ENCODE data around the gene GPR26.
"Not testable (repeated sequence)": the region's sequence is repeated elsewhere in the genome, so short reads cannot be mapped to it uniquely, and the experiment has no call there.

GPR26 gene

GRCh38 chr10:123704812-123705211, 38.7 kb downstream of the GPR26 start:
- in situ Hi-C loops (cut with MboI; ENCODE audit: low sequenced_read_pairs) = no loop called here

GRCh38 chr10:123706236-123706635, 40.1 kb downstream of the GPR26 start:
- in situ Hi-C loops (cut with MboI; ENCODE audit: low sequenced_read_pairs) = no loop called here

GRCh38 chr10:123715546-123715945, 49.4 kb downstream of the GPR26 start:
- in situ Hi-C loops (cut with MboI; ENCODE audit: low sequenced_read_pairs) = no loop called here

GRCh38 chr10:123717336-123717735, 51.2 kb downstream of the GPR26 start:
- in situ Hi-C loops (cut with MboI; ENCODE audit: low sequenced_read_pairs) = no loop called here

- in situ Hi-C loops (cut with MboI; ENCODE audit: low sequenced_read_pairs) = no loop called here
Observed at GRCh38 chr10:123718544-123719060, 52.4 kb downstream of the GPR26 start.

GRCh38 chr10:123720536-123720935, 54.4 kb downstream of the GPR26 start:
- in situ Hi-C loops (cut with MboI; ENCODE audit: low sequenced_read_pairs) = no loop called here

GRCh38 chr10:123721441-123722049, 55.4 kb downstream of the GPR26 start:
- in situ Hi-C loops (cut with MboI; ENCODE audit: low sequenced_read_pairs) = no loop called here

GRCh38 chr10:123722351-123722750, 56.2 kb downstream of the GPR26 start:
- in situ Hi-C loops (cut with MboI; ENCODE audit: low sequenced_read_pairs) = no loop called here

GRCh38 chr10:123724747-123725146, 58.6 kb downstream of the GPR26 start:
- in situ Hi-C loops (cut with MboI; ENCODE audit: low sequenced_read_pairs) = no loop called here

- in situ Hi-C loops (cut with MboI; ENCODE audit: low sequenced_read_pairs) = no loop called here
Observed at GRCh38 chr10:123726381-123726780, 60.2 kb downstream of the GPR26 start.

GRCh38 chr10:123726836-123727235, 60.7 kb downstream of the GPR26 start:
- in situ Hi-C loops (cut with MboI; ENCODE audit: low sequenced_read_pairs) = no loop called here

- in situ Hi-C loops (cut with MboI; ENCODE audit: low sequenced_read_pairs) = no loop called here
Observed at GRCh38 chr10:123729523-123729922, 63.4 kb downstream of the GPR26 start.

GRCh38 chr10:123736917-123737316, 70.8 kb downstream of the GPR26 start:
- in situ Hi-C loops (cut with MboI; ENCODE audit: low sequenced_read_pairs) = not testable (repeated sequence)

GRCh38 chr10:123741146-123741545, 75.0 kb downstream of the GPR26 start:
- in situ Hi-C loops (cut with MboI; ENCODE audit: low sequenced_read_pairs) = no loop called here

GRCh38 chr10:123741711-123742110, 75.6 kb downstream of the GPR26 start:
- in situ Hi-C loops (cut with MboI; ENCODE audit: low sequenced_read_pairs) = no loop called here

- in situ Hi-C loops (cut with MboI; ENCODE audit: low sequenced_read_pairs) = no loop called here
Observed at GRCh38 chr10:123742751-123743440, 76.7 kb downstream of the GPR26 start.

GRCh38 chr10:123743441-123744223, 77.5 kb downstream of the GPR26 start:
- in situ Hi-C loops (cut with MboI; ENCODE audit: low sequenced_read_pairs) = no loop called here

GRCh38 chr10:123744224-123744536, 78.0 kb downstream of the GPR26 start:
- in situ Hi-C loops (cut with MboI; ENCODE audit: low sequenced_read_pairs) = no loop called here
